K562 (cell line): ENCODE results near the gene DCTN2. TPM values are rescaled to one million over a fixed set of nuclear protein-coding genes. Genes with fewer than 3 reads are reported as not detected.

Experiments used
- AFF1 ChIP-seq, 2 experiments: fragments of 450-650 bp; IDR thresholded peaks; 2 replicates each; pipeline ENCODE4 v1.6.1; 2018; ENCODE audit warnings: mild to moderate bottlenecking in 2 of 2, low read depth in 1 of 2; ENCODE audit not compliant: partially characterized antibody in 2 of 2
- ARNT ChIP-seq, 2 experiments: fragments of 450-650 bp; IDR thresholded peaks; 2 replicates each; pipeline ENCODE4 v1.6.1; 2016; ENCODE audit warnings: mild to moderate bottlenecking in 1 of 2
- FOXJ3 ChIP-seq: sonication (generic); formaldehyde crosslinking; IDR thresholded peaks from 2 replicates; pipeline ENCODE4 v1.4.0; 2020; ENCODE audit warnings: mild to moderate bottlenecking, missing genetic modification reagents
- MAX ChIP-seq: sonication (generic); formaldehyde crosslinking; IDR thresholded peaks from 2 replicates; pipeline ENCODE4 v1.9.0; 2022; ENCODE audit warnings: mild to moderate bottlenecking, missing genetic modification reagents
- PPARD ChIP-seq: fragments of 250-450 bp; sonication (Bioruptor Pico); IDR thresholded peaks from 2 replicates; pipeline ENCODE4 v1.8.0; 2022; ENCODE audit warnings: inconsistent platforms, mild to moderate bottlenecking, moderate library complexity
- TFAP4 ChIP-seq: sonication (generic); formaldehyde crosslinking; IDR thresholded peaks from 2 replicates; pipeline ENCODE4 v1.8.0; 2022; ENCODE audit warnings: missing genetic modification reagents, mild to moderate bottlenecking, moderate library complexity, borderline replicate concordance
- TGIF2 ChIP-seq: sonication (generic); formaldehyde crosslinking; IDR thresholded peaks from 2 replicates; pipeline ENCODE4 v1.8.1; 2022; ENCODE audit warnings: mild to moderate bottlenecking, missing genetic modification reagents, moderate library complexity
- THAP12 ChIP-seq: fragments of 250-450 bp; sonication (Bioruptor Pico); IDR thresholded peaks from 2 replicates; pipeline ENCODE4 v1.9.0; 2021; ENCODE audit warnings: mild to moderate bottlenecking, inconsistent platforms
- THRAP3 ChIP-seq: fragments of 450-650 bp; IDR thresholded peaks from 2 replicates; pipeline ENCODE4 v1.6.1; 2016; ENCODE audit warnings: mild to moderate bottlenecking, inconsistent platforms, borderline replicate concordance
- TOE1 ChIP-seq, 2 experiments: fragments of 450-650 bp in 1 of 2; sonication (generic) in 1 of 2; formaldehyde crosslinking in 1 of 2; IDR thresholded peaks; 2 replicates each; pipeline versions ENCODE4 v1.7.1 to v1.8.0; 2016 to 2022; ENCODE audit warnings: borderline replicate concordance in 2 of 2, mild to moderate bottlenecking in 2 of 2, antibody characterized with exemption in 1 of 2, inconsistent platforms in 1 of 2, low read depth in 1 of 2, missing genetic modification reagents in 1 of 2, moderate library complexity in 1 of 2
- ZBTB2 ChIP-seq: fragments of 450-650 bp; IDR thresholded peaks from 2 replicates; pipeline ENCODE4 v1.6.1; 2016; ENCODE audit warnings: antibody characterized with exemption
- ZNF24 ChIP-seq: fragments of 450-650 bp; IDR thresholded peaks from 2 replicates; pipeline ENCODE4 v1.6.1; 2016
- ZNF717 ChIP-seq: fragments of 250-450 bp; sonication (Bioruptor Pico); IDR thresholded peaks from 2 replicates; pipeline ENCODE4 v1.5.0; 2021
- polyA plus RNA-seq, 8 experiments: library from polyadenylated mRNA; depleted of rRNA in 4 of 8; stranded (reverse) in 5 of 8; unstranded in 3 of 8; fragments of >200 nt; fragmentation: Nextera tagmentation in 2 of 8; fragmentation: Illumina TruSeq in 1 of 8; extraction: Ambion mirVana in 2 of 8; extraction: Trizol in 1 of 8; gene quantifications; 2 replicates each; pipeline versions ENCODE4 v1.2.1 to v1.2.3, GENCODE V29; 2011 to 2014; ENCODE audit warnings: inconsistent platforms in 1 of 8, missing spikeins in 1 of 8
- total RNA-seq, 7 experiments: library from RNA; depleted of rRNA in 6 of 7; stranded (reverse); fragments of >200 nt in 6 of 7; fragmentation: Illumina TruSeq in 2 of 7; extraction: Trizol in 2 of 7; gene quantifications; 2 replicates each; pipeline versions ENCODE4 v1.2.1 to v1.2.3, GENCODE V29; 2011 to 2021; ENCODE audit warnings: low replicate concordance in 1 of 7

Gene DCTN2
- total and polyA plus RNA-seq, 9 of the 15 experiments (the other 6 are each of a cell fraction or from before 2014, with no cell fraction given): 43.6 to 270 (median 125) TPM

GRCh38 chr12:57515934-57516541, 31.0 kb downstream of the DCTN2 start (continued):
- TF ChIP-seq TGIF2 (no peak), FOXJ3 (CRISPR knock-in tag) (no peak), ZNF717 (CRISPR knock-in tag) (0 out of 2 replicates have a peak, but pooled peaks have one; percentile 11), TFAP4 (no peak), AFF1 (IDR thresholded peaks at IDR 0.05; ENCODE audit: low read depth in 1 of 2, partially characterized antibody in 2 of 2) (peak in 1 of 2 experiments; percentile 4), PPARD (no peak), ARNT (IDR thresholded peaks at IDR 0.05) (0 out of 4 replicates have a peak, but pooled peaks of 1 of the 2 experiments have one; percentile 39), TOE1 (IDR thresholded peaks at IDR 0.05; ENCODE audit: borderline replicate concordance) (peak; percentile 16; the same call in 1 of the 2 replicates), TOE1 (CRISPR knock-in tag; IDR thresholded peaks at IDR 0.05; ENCODE audit: borderline replicate concordance, low read depth) (no peak), THAP12 (CRISPR knock-in tag) (no peak), MAX (CRISPR knock-in tag) (no peak), ZBTB2 (no peak), ZNF24 (no peak; the same call in 1 of the 2 replicates), THRAP3 (peak; percentile 86; the same call in 1 of the 2 replicates)
